H9 (cell line): ENCODE results near the gene FAM217A. TPM values are rescaled to one million over a fixed set of nuclear protein-coding genes. Genes with fewer than 3 reads are reported as not detected.

Experiments
- DNase-seq: peaks from one replicate; pipeline ENCODE4 v3.0.0-alpha.2; 2017
- H2AFZ ChIP-seq: one replicate; pipeline ENCODE4 v1.6.1; 2013; ENCODE audit warnings: mild to moderate bottlenecking, low read length, control low read depth, moderate library complexity
- H2AK5ac ChIP-seq: 2 replicates; pipeline ENCODE4 v1.6.1; 2013; ENCODE audit warnings: low read length, control low read depth, mixed read lengths; ENCODE audit not compliant: insufficient read length
- H2BK120ac ChIP-seq: one replicate; pipeline ENCODE4 v1.6.1; 2013; ENCODE audit warnings: low read depth, mild to moderate bottlenecking, low read length, control low read depth, inconsistent platforms; ENCODE audit not compliant: poor library complexity, severe bottlenecking
- H2BK12ac ChIP-seq: 2 replicates; pipeline ENCODE4 v1.6.1; 2013; ENCODE audit warnings: low read length, control low read depth, mixed read lengths, low read depth; ENCODE audit not compliant: insufficient read length
- H2BK15ac ChIP-seq: 2 replicates; pipeline ENCODE4 v1.6.1; 2013; ENCODE audit warnings: low read depth, low read length, control low read depth
- H2BK20ac ChIP-seq: one replicate; pipeline ENCODE4 v1.6.1; 2013; ENCODE audit warnings: low read depth, mild to moderate bottlenecking, low read length, control low read depth, inconsistent platforms; ENCODE audit not compliant: poor library complexity, severe bottlenecking
- H2BK5ac ChIP-seq: 2 replicates; pipeline ENCODE4 v1.6.1; 2013; ENCODE audit warnings: low read length, control low read depth, mixed read lengths; ENCODE audit not compliant: insufficient read length
- H3K14ac ChIP-seq: 2 replicates; pipeline ENCODE4 v1.6.1; 2013; ENCODE audit warnings: low read length, control low read depth; ENCODE audit not compliant: insufficient read depth
- H3K18ac ChIP-seq: 2 replicates; pipeline ENCODE4 v1.6.1; 2013; ENCODE audit warnings: low read depth, mild to moderate bottlenecking, mixed read lengths, low read length, control low read depth; ENCODE audit not compliant: insufficient read length
- H3K23ac ChIP-seq: 2 replicates; pipeline ENCODE4 v1.6.1; 2013; ENCODE audit warnings: low read length, control low read depth, mixed read lengths, low read depth; ENCODE audit not compliant: insufficient read length
- H3K23me2 ChIP-seq: 2 replicates; pipeline ENCODE4 v1.6.1; 2013; ENCODE audit warnings: low read depth, mild to moderate bottlenecking, mixed read lengths, low read length, control low read depth; ENCODE audit not compliant: insufficient read length, poor library complexity, severe bottlenecking
- H3K27ac ChIP-seq: 2 replicates; pipeline ENCODE4 v1.5.1; 2013; ENCODE audit warnings: low read length, control low read depth, mixed read lengths, low read depth; ENCODE audit not compliant: insufficient read length
- H3K27me3 ChIP-seq: 2 replicates; pipeline ENCODE4 v1.6.1; 2013; ENCODE audit warnings: low read length, control low read depth, inconsistent platforms; ENCODE audit not compliant: insufficient read depth
- H3K4ac ChIP-seq: 2 replicates; pipeline ENCODE4 v1.6.1; 2013; ENCODE audit warnings: low read depth, mild to moderate bottlenecking, control low read depth, inconsistent platforms, low read length, moderate library complexity
- H3K4me1 ChIP-seq: 2 replicates; pipeline ENCODE4 v1.6.1; 2013; ENCODE audit warnings: low read length, control low read depth, inconsistent platforms; ENCODE audit not compliant: insufficient read depth
- H3K4me2 ChIP-seq: 2 replicates; pipeline ENCODE4 v1.6.1; 2013; ENCODE audit warnings: low read length, control low read depth, mixed read lengths; ENCODE audit not compliant: insufficient read length, insufficient read depth
- H3K56ac ChIP-seq: 2 replicates; pipeline ENCODE4 v1.6.1; 2013; ENCODE audit warnings: low read depth, mild to moderate bottlenecking, mixed read lengths, low read length, control low read depth; ENCODE audit not compliant: insufficient read length
- H3K79me1 ChIP-seq: 2 replicates; pipeline ENCODE4 v1.6.1; 2013; ENCODE audit warnings: low read depth, mild to moderate bottlenecking, moderate library complexity, low read length, control low read depth, inconsistent platforms; ENCODE audit not compliant: insufficient read depth, poor library complexity, severe bottlenecking
- H3K79me2 ChIP-seq: 2 replicates; pipeline ENCODE4 v1.6.1; 2013; ENCODE audit warnings: low read length, control low read depth, inconsistent platforms; ENCODE audit not compliant: insufficient read depth
- H3K9ac ChIP-seq: 2 replicates; pipeline ENCODE4 v1.6.1; 2013; ENCODE audit warnings: low read length, control low read depth, mixed read lengths; ENCODE audit not compliant: insufficient read length; ENCODE audit errors: extremely low read depth
- H3K9me3 ChIP-seq: one replicate; pipeline ENCODE4 v1.6.1; 2013; ENCODE audit warnings: low read depth, low read length, inconsistent platforms; ENCODE audit not compliant: control insufficient read depth
- H3T11ph ChIP-seq: one replicate; pipeline ENCODE4 v1.6.1; 2013; ENCODE audit warnings: mild to moderate bottlenecking, low read length, control low read depth, inconsistent platforms
- H4K20me1 ChIP-seq: one replicate; pipeline ENCODE4 v1.6.1; 2013; ENCODE audit not compliant: control insufficient read depth, insufficient read length, insufficient read depth
- H4K5ac ChIP-seq: 2 replicates; pipeline ENCODE4 v1.6.1; 2013; ENCODE audit warnings: low read depth, mild to moderate bottlenecking, mixed read lengths, low read length, control low read depth; ENCODE audit not compliant: insufficient read length
- H4K8ac ChIP-seq: replicated peaks from 2 replicates; pipeline ENCODE4 v1.6.1; 2013; ENCODE audit warnings: low read length, control low read depth, mixed read lengths, low read depth; ENCODE audit not compliant: insufficient read length
- H4K91ac ChIP-seq: 2 replicates; pipeline ENCODE4 v1.6.1; 2013; ENCODE audit warnings: low read depth, mild to moderate bottlenecking, moderate library complexity, mixed read lengths, low read length, control low read depth; ENCODE audit not compliant: insufficient read length
- H3K27ac Mint-ChIP-seq, 3 experiments: 2 replicates in 2 of 3; 3 replicates in 1 of 3; pipeline ENCODE4 v1.8.0; 2020 to 2021; ENCODE audit warnings: mixed read lengths in 3 of 3, mild to moderate bottlenecking in 1 of 3, moderate library complexity in 1 of 3
- H3K27me3 Mint-ChIP-seq: 2 replicates; pipeline ENCODE4 v1.8.0; 2021; ENCODE audit warnings: low read depth, mild to moderate bottlenecking, moderate library complexity, mixed read lengths
- H3K36me3 Mint-ChIP-seq, 3 experiments: 2 replicates in 2 of 3; 3 replicates in 1 of 3; pipeline ENCODE4 v1.8.0; 2020 to 2021; ENCODE audit warnings: low read depth in 3 of 3, mixed read lengths in 3 of 3; ENCODE audit not compliant: insufficient read depth in 1 of 3
- H3K4me1 Mint-ChIP-seq, 2 experiments: 2 replicates each; pipeline ENCODE4 v1.8.0; 2020; ENCODE audit warnings: mixed read lengths in 2 of 2
- H3K4me3 Mint-ChIP-seq, 2 experiments: 2 replicates in 1 of 2; 3 replicates in 1 of 2; pipeline ENCODE4 v1.8.0; 2020 to 2021; ENCODE audit warnings: mild to moderate bottlenecking in 2 of 2, mixed read lengths in 2 of 2, moderate library complexity in 1 of 2
- H3K9me3 Mint-ChIP-seq, 2 experiments: 2 replicates in 1 of 2; 3 replicates in 1 of 2; pipeline ENCODE4 v1.8.0; 2020; ENCODE audit warnings: mild to moderate bottlenecking in 2 of 2, mixed read lengths in 2 of 2, moderate library complexity in 1 of 2
- WGBS: extraction: QIAGEN DNeasy Blood & Tissue Kit; methylation state at CpG from one replicate; pipeline ENCODE4 v1.1.7; 2013; ENCODE audit warnings: missing lambda C conversion rate, low lambda C conversion rate, mixed read lengths; ENCODE audit not compliant: insufficient read length; ENCODE audit errors: extremely low coverage; 5-methylcytosine and 5-hydroxymethylcytosine counted together
- total RNA-seq: library from RNA; stranded (reverse); gene quantifications from 2 replicates; pipeline ENCODE4 v1.2.1, GENCODE V29; 2021
- TF ChIP-seq, protein P1 (sequence below): fragments of 200-600 bp; sonication (generic); conservative IDR thresholded peaks from 3 replicates; pipeline ENCODE4 v1.8.0; 2021; ENCODE audit warnings: antibody characterized with exemption, mild to moderate bottlenecking

Gene FAM217A
- total RNA-seq, 1 experiment from 2014 or later, result not detected

DNA sequence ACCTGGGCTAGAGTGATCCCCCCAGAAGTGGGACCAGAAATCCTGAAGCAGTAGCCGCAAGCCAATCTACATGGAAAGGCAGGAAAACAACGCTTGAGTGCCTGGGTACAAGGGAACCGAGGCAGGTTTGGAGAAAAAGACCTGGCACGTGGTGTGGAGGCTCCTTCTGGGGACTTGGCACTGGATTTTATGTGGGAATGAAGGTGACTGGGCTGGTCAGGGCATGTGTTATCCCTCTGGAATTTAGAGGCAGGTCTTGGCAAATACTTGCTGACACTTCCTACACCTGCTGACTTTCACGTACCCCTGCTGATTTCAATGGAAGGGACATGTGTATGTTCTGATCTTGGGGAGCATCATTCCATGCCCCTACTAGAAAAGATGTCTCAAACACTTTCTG lies 25.0 kb upstream of the FAM217A start:
- no peak overlapping the region for H3K4me2 ChIP-seq
- Mint-ChIP-seq H3K4me3 (no peak overlapping the region), H3K9me3 (no peaks in the 10 kb centered on the region; a peak in 1 of 5 replicates), H3K4me1 (peaks cover 5 to 6% of the 10 kb centered on the region in 2 experiments; a peak in 3 of 4 replicates), H3K36me3 (no peaks in the 10 kb centered on the region), H3K27me3 (no peaks in the 10 kb centered on the region; the same call in 1 of the 2 replicates), H3K27ac (no peak overlapping the region; a peak in 1 of 7 replicates)
- H3K9ac ChIP-seq, result no peak overlapping the region
- H2AFZ ChIP-seq, result no peak overlapping the region
- H3K23ac ChIP-seq, result no peak overlapping the region
- WGBS, result no CpG with 5 or more reads among the region's 5 CpGs
- no peak overlapping the region for H2BK120ac ChIP-seq
- no peaks in the 10 kb centered on the region for H3K9me3 ChIP-seq
- H3K14ac ChIP-seq, result no peak overlapping the region
- H3K79me2 ChIP-seq, result no peaks in the 10 kb centered on the region
- H3K18ac ChIP-seq, result no peak overlapping the region
- TF ChIP-seq, protein P1, sequence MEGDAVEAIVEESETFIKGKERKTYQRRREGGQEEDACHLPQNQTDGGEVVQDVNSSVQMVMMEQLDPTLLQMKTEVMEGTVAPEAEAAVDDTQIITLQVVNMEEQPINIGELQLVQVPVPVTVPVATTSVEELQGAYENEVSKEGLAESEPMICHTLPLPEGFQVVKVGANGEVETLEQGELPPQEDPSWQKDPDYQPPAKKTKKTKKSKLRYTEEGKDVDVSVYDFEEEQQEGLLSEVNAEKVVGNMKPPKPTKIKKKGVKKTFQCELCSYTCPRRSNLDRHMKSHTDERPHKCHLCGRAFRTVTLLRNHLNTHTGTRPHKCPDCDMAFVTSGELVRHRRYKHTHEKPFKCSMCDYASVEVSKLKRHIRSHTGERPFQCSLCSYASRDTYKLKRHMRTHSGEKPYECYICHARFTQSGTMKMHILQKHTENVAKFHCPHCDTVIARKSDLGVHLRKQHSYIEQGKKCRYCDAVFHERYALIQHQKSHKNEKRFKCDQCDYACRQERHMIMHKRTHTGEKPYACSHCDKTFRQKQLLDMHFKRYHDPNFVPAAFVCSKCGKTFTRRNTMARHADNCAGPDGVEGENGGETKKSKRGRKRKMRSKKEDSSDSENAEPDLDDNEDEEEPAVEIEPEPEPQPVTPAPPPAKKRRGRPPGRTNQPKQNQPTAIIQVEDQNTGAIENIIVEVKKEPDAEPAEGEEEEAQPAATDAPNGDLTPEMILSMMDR, result no peak
- H3K4me1 ChIP-seq, result no peaks in the 10 kb centered on the region
- no peak overlapping the region for H2BK12ac ChIP-seq
- no peak overlapping the region for H2AK5ac ChIP-seq
- no peaks in the 10 kb centered on the region for H4K20me1 ChIP-seq
- no peaks in the 10 kb centered on the region for H3K27me3 ChIP-seq
- no peaks in the 10 kb centered on the region for H3K23me2 ChIP-seq
- DNase-seq, result no peak
- H4K5ac ChIP-seq, result no peak overlapping the region
- H3K27ac ChIP-seq, result no peak overlapping the region
- no peak overlapping the region for H2BK20ac ChIP-seq
- H3K4ac ChIP-seq, result no peak overlapping the region
- H4K8ac ChIP-seq, result no peak overlapping the region
- no peak overlapping the region for H4K91ac ChIP-seq
- H3K56ac ChIP-seq, result no peak overlapping the region
- H2BK15ac ChIP-seq, result no peak overlapping the region
- H3T11ph ChIP-seq, result no peak overlapping the region
- H2BK5ac ChIP-seq, result no peak overlapping the region
- H3K79me1 ChIP-seq, result no peaks in the 10 kb centered on the region
